CD4-positive, alpha-beta T cell treated with Interleukin-17A for 4 hours (primary cell): ENCODE measurements around the gene ITGB7.
"Not testable (repeated sequence)": the region's sequence is repeated elsewhere in the genome, so short reads cannot be mapped to it uniquely, and the experiment has no call there.

ENCODE experiments used
- DNase-seq: peaks from one replicate; pipeline ENCODE4 v3.0.0-alpha.2; 2020; ENCODE audit warnings: mixed read lengths

Gene ITGB7

GRCh38 chr12:53217051-53217930 lies 10.2 kb upstream of the ITGB7 start:
- DNase-seq = peak; percentile 60

GRCh38 chr12:53215497-53215896 lies 8.4 kb upstream of the ITGB7 start:
- DNase-seq = no peak

GRCh38 chr12:53214687-53215455 lies 7.8 kb upstream of the ITGB7 start:
- peak; percentile 11 for DNase-seq

GRCh38 chr12:53214221-53214620 lies 7.2 kb upstream of the ITGB7 start:
- DNase-seq = no peak

GRCh38 chr12:53213348-53213747 lies 6.3 kb upstream of the ITGB7 start:
- peak; percentile 92 for DNase-seq

GRCh38 chr12:53212931-53213330 lies 5.9 kb upstream of the ITGB7 start:
- DNase-seq = no peak

- DNase-seq = peak; percentile 59
Measured at GRCh38 chr12:53211476-53212381, 4.7 kb upstream of the ITGB7 start.

- DNase-seq = no peak
Measured at GRCh38 chr12:53210843-53211242, 3.8 kb upstream of the ITGB7 start.

- peak; percentile 44 for DNase-seq
Measured at GRCh38 chr12:53208877-53209463, 1.9 kb upstream of the ITGB7 start.

GRCh38 chr12:53208435-53208834 lies 1.4 kb upstream of the ITGB7 start:
- DNase-seq = no peak

GRCh38 chr12:53205747-53206419 lies 1.2 kb downstream of the ITGB7 start:
- peak; percentile 75 for DNase-seq

- DNase-seq = no peak
Measured at GRCh38 chr12:53204351-53204750, 2.7 kb downstream of the ITGB7 start.

- not testable (repeated sequence) for DNase-seq
Measured at GRCh38 chr12:53202316-53202715, 4.7 kb downstream of the ITGB7 start.

- DNase-seq = no peak
Measured at GRCh38 chr12:53201639-53202038, 5.4 kb downstream of the ITGB7 start.

- DNase-seq = no peak
Measured at GRCh38 chr12:53201177-53201541, 5.9 kb downstream of the ITGB7 start.

- peak; percentile 54 for DNase-seq
Measured at GRCh38 chr12:53200458-53201176, 6.4 kb downstream of the ITGB7 start.

- no peak for DNase-seq
Measured at GRCh38 chr12:53200107-53200457, 7.0 kb downstream of the ITGB7 start.

- no peak for DNase-seq
Measured at GRCh38 chr12:53199700-53200099, 7.4 kb downstream of the ITGB7 start.

GRCh38 chr12:53198486-53199110 lies 8.5 kb downstream of the ITGB7 start:
- peak; percentile 66 for DNase-seq

- DNase-seq = no peak
Measured at GRCh38 chr12:53197011-53197640, 9.9 kb downstream of the ITGB7 start.
